SU-DHL-6 (cell line): ENCODE results near the gene GEMIN8.

Experiments used
- H2AFZ ChIP-seq: fragments of 200-600 bp; sonication (generic); 2 replicates; pipeline ENCODE4 v1.6.1; 2014; ENCODE audit warnings: low read depth, mild to moderate bottlenecking, moderate library complexity, mixed read lengths, antibody characterized with exemption, low read length; ENCODE audit not compliant: severe bottlenecking
- H3F3A ChIP-seq: fragments of 200-600 bp; shearing (Covaris generic); 2 replicates; pipeline ENCODE4 v1.6.0; 2016; ENCODE audit warnings: antibody characterized with exemption, mild to moderate bottlenecking; ENCODE audit not compliant: insufficient read depth
- H3K27ac ChIP-seq: fragments of 200-600 bp; sonication (generic); 2 replicates; pipeline ENCODE4 v1.5.1; 2016; ENCODE audit warnings: low read depth, mild to moderate bottlenecking, low read length, moderate library complexity, mixed read lengths
- H3K27me3 ChIP-seq: fragments of 200-600 bp; sonication (generic), shearing (Covaris generic); 2 replicates; pipeline ENCODE4 v1.6.0; 2014; ENCODE audit warnings: mild to moderate bottlenecking, low read length
- H3K36me3 ChIP-seq: fragments of 200-600 bp; sonication (generic); 2 replicates; pipeline ENCODE4 v1.6.1; 2014; ENCODE audit warnings: mild to moderate bottlenecking, low read length, mixed read lengths
- H3K4me2 ChIP-seq: fragments of 300-600, 200-600 bp; shearing (Covaris generic), sonication (generic); 2 replicates; pipeline ENCODE4 v1.6.0; 2014; ENCODE audit warnings: low read length, low read depth, mild to moderate bottlenecking; ENCODE audit not compliant: poor library complexity, severe bottlenecking
- H3K4me3 ChIP-seq: fragments of 200-600 bp; sonication (generic); 2 replicates; pipeline ENCODE4 v1.5.1; 2014; ENCODE audit warnings: antibody characterized with exemption, low read length, mild to moderate bottlenecking, mixed read lengths; ENCODE audit not compliant: insufficient read depth, poor library complexity, severe bottlenecking
- H3K79me2 ChIP-seq: fragments of 200-600 bp; sonication (generic); 2 replicates; pipeline ENCODE4 v1.6.1; 2014; ENCODE audit warnings: mild to moderate bottlenecking, low read length, moderate library complexity; ENCODE audit not compliant: insufficient read depth
- H3K9ac ChIP-seq: fragments of 200-600 bp; sonication (generic); 2 replicates; pipeline ENCODE4 v1.7.0; 2014; ENCODE audit warnings: mild to moderate bottlenecking, low read length
- H3K9me2 ChIP-seq: fragments of 200-600 bp; sonication (generic); replicated peaks from 2 replicates; pipeline ENCODE4 v1.6.1; 2014; ENCODE audit warnings: low read length; ENCODE audit not compliant: insufficient read depth
- H3K9me3 ChIP-seq: fragments of 200-600 bp; sonication (generic); 2 replicates; pipeline ENCODE4 v1.6.1; 2014; ENCODE audit warnings: low read length, mixed read lengths; ENCODE audit not compliant: insufficient read depth
- H4K20me1 ChIP-seq: fragments of 200-600 bp; sonication (generic); 2 replicates; pipeline ENCODE4 v1.6.1; 2014; ENCODE audit warnings: low read depth, mild to moderate bottlenecking, antibody characterized with exemption, low read length, moderate library complexity, mixed read lengths
- EZH2phosphoT487 ChIP-seq: fragments of 200-600 bp; sonication (generic), shearing (Covaris generic); conservative IDR thresholded peaks from 2 replicates; pipeline ENCODE4 v1.6.1; 2018; ENCODE audit warnings: mild to moderate bottlenecking, antibody characterized with exemption, low read length, moderate library complexity, mixed read lengths
- TF ChIP-seq, protein P1 (sequence below): fragments of 200-600 bp; sonication (generic); IDR thresholded peaks from one replicate; pipeline ENCODE4 v1.5.1; 2017; ENCODE audit warnings: antibody characterized with exemption, mild to moderate bottlenecking, low read length, moderate library complexity; ENCODE audit not compliant: insufficient read depth, poor library complexity, severe bottlenecking

The GEMIN8 gene

DNA sequence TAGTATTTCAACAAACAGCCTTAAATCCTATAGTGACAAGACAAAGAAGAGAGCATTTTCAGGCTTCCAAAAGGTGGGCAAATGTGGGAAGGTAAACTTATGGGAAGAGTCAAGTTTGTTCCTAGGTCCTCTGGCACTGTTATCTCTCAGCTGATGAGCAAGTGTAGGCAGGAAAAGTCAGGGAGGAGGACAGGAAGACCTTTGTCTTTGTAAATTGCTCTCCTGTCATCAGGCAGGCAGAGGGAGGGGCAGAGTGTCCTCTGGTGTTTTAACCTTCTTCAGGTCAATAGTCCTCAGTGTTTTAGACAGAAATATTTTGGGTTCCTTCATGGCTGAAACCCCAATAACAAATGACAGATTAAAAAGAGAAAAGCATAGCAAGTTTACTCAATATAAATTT is 13.5 kb upstream of the GEMIN8 start:
- Histone ChIP-seq H3K27ac (no peak overlapping the region), H4K20me1 (no peaks in the 10 kb centered on the region), H3K9ac (no peak overlapping the region), H2AFZ (no peak overlapping the region), H3F3A (no peaks in the 10 kb centered on the region), H3K4me3 (no peak overlapping the region), H3K27me3 (no peaks in the 10 kb centered on the region), H3K36me3 (no peaks in the 10 kb centered on the region), H3K4me2 (no peak overlapping the region), H3K9me2 (no peaks in the 10 kb centered on the region), H3K9me3 (no peaks in the 10 kb centered on the region), H3K79me2 (no peaks in the 10 kb centered on the region)
- TF ChIP-seq EZH2phosphoT487: no peak
- TF ChIP-seq, protein P1, sequence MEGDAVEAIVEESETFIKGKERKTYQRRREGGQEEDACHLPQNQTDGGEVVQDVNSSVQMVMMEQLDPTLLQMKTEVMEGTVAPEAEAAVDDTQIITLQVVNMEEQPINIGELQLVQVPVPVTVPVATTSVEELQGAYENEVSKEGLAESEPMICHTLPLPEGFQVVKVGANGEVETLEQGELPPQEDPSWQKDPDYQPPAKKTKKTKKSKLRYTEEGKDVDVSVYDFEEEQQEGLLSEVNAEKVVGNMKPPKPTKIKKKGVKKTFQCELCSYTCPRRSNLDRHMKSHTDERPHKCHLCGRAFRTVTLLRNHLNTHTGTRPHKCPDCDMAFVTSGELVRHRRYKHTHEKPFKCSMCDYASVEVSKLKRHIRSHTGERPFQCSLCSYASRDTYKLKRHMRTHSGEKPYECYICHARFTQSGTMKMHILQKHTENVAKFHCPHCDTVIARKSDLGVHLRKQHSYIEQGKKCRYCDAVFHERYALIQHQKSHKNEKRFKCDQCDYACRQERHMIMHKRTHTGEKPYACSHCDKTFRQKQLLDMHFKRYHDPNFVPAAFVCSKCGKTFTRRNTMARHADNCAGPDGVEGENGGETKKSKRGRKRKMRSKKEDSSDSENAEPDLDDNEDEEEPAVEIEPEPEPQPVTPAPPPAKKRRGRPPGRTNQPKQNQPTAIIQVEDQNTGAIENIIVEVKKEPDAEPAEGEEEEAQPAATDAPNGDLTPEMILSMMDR: no peak

- Histone ChIP-seq H3K27me3 (no peaks in the 10 kb centered on the region), H3K4me3 (no peak overlapping the region)
- TF ChIP-seq EZH2phosphoT487: no peak
- TF ChIP-seq, protein P1: peak; percentile 20
Observed at GRCh38 chrX:14039344-14039743, 9.7 kb upstream of the GEMIN8 start.

DNA sequence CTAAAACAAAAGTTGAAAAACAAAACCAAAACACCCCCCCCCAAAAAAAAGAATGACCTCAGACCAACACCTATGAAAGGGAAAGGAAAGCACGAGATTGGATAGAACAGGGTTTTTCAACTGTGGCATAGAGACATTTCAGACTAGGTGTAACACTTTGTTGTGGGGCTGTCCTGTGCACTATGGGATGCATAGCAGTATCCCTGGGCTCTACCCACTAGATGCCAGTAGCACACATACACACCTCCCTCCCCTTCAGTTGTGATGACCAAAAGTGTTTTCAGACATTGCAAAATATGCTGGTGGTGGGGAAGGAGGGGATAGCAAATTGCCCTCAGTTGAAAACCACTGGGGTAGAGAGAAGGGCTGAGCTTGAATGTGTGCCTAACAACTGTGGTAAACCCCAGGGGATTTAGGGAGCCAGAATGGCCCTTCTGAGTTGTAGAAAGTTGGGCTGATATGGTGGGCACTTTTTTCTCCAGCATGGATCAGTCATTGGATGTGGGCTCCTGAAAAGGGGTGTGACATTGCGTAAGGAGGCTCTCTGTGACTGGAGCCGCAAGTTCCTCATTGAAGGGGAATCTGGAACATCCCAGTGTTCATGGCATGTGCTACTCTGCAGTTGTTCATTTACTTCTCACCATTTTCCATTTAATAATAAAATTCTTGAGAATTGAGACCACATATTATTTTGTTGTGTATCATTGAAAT is 8.8 kb upstream of the GEMIN8 start:
- no peak overlapping the region for H3K4me3 ChIP-seq
- H3K27me3 ChIP-seq: no peaks in the 10 kb centered on the region
- no peaks in the 10 kb centered on the region for H3K36me3 ChIP-seq
- no peak overlapping the region for H3K9ac ChIP-seq
- no peak overlapping the region for H2AFZ ChIP-seq
- H3K27ac ChIP-seq: no peak overlapping the region
- no peaks in the 10 kb centered on the region for H3F3A ChIP-seq
- no peak overlapping the region for H3K4me2 ChIP-seq
- TF ChIP-seq, protein P1: no peak
- TF ChIP-seq EZH2phosphoT487: no peak
- H4K20me1 ChIP-seq: no peaks in the 10 kb centered on the region
- H3K79me2 ChIP-seq: no peaks in the 10 kb centered on the region
- H3K9me2 ChIP-seq: no peaks in the 10 kb centered on the region
- H3K9me3 ChIP-seq: no peaks in the 10 kb centered on the region

More at GRCh38 chrX:14039344-14039743, 9.7 kb upstream of the GEMIN8 start:
- Histone ChIP-seq H3K79me2 (no peaks in the 10 kb centered on the region), H3K4me2 (no peak overlapping the region), H2AFZ (no peak overlapping the region), H3K9me2 (no peaks in the 10 kb centered on the region), H4K20me1 (no peaks in the 10 kb centered on the region), H3F3A (no peaks in the 10 kb centered on the region), H3K9me3 (no peaks in the 10 kb centered on the region), H3K9ac (no peak overlapping the region), H3K36me3 (no peaks in the 10 kb centered on the region), H3K27ac (no peak overlapping the region)
